ENCODE results near the gene GABRG3.

Gene GABRG3

GRCh38 chr15:27126449-27126848 lies 155.5 kb downstream of the GABRG3 start:
- no peak overlapping the region for H3K4me3 ChIP-seq (ENCODE audit: low read length)
- WGBS: 95% methylated on average over 7 of the region's 7 CpGs

DNA sequence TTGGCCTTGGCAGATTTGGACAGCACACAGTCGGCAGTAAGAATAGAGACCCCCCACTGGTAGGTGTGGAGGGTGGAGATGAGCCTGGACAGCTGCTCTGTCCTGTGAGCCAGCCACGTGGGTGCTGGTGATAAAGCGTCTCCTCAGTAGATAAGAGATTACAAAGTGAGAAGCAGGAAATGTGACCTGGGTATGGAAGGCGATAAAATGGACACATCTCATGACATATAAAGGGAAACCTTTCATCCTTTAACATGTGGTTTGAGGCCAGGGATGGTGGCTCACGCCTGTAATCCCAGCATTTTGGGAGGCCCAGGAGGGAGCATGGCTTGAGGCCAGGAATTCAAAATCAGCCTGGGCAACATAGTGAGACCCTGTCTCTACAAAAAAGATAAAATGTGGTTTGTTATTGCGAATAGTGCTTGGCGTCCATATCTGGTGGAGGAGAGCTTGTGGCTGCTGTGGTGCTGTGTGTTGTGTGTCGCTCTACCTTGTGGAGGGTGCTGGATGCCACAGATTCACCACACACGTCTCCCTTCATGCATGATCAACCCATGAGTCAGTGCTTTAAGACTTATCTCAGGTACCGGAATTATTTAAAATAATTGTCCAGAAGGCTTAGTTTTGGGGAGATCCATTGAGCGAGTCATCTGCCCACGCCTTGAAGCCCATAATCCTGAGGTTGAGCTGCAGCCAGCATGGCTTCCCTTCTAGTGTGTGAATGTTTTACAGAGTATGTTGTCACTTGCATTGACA lies 157.0 kb downstream of the GABRG3 start:
- Histone ChIP-seq H3K9me3 (ENCODE audit: insufficient read depth, low read depth, low read length) (no peaks in the 10 kb centered on the region), H3K4me1 (ENCODE audit: insufficient read depth, low read length) (no peaks in the 10 kb centered on the region), H3K4me3 (ENCODE audit: low read length) (no peak overlapping the region), H3K9ac (ENCODE audit: low read depth, low read length) (no peak overlapping the region), H3K27me3 (ENCODE audit: insufficient read depth, low read length) (no peaks in the 10 kb centered on the region), H3K36me3 (ENCODE audit: insufficient read depth, low read length) (no peaks in the 10 kb centered on the region), H3K27ac (ENCODE audit: low read depth, low read length) (no peak overlapping the region)
- 89% methylated on average over 12 of the region's 12 CpGs for WGBS

More at GRCh38 chr15:27126449-27126848, 155.5 kb downstream of the GABRG3 start:
- no peak overlapping the region for H3K27ac ChIP-seq (ENCODE audit: low read depth, low read length)
- H3K27me3 ChIP-seq (ENCODE audit: insufficient read depth, low read length): no peaks in the 10 kb centered on the region
- H3K36me3 ChIP-seq (ENCODE audit: insufficient read depth, low read length): no peaks in the 10 kb centered on the region
- no peak overlapping the region for H3K9ac ChIP-seq (ENCODE audit: low read depth, low read length)
- no peaks in the 10 kb centered on the region for H3K4me1 ChIP-seq (ENCODE audit: insufficient read depth, low read length)
- no peaks in the 10 kb centered on the region for H3K9me3 ChIP-seq (ENCODE audit: insufficient read depth, low read depth, low read length)

DNA sequence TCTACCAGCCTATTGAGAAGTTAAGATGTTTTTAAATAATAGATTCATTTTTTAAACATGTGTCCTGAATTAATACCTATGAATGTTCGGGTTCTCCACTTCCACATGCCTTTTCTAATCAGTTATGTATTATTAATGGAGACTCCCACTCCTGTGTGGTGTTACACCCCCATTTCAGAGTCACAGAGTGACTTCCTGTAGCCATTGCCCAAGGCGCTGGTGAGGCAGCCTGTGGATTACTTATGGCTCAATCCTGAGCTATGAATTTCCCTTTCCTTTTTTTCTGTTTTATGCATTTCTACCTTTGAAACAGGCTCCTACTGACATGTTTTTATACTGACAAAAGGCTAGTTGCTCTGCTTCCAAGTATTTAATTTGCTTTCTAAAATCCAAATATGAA lies 162.3 kb downstream of the GABRG3 start:
- Histone ChIP-seq H3K9me3 (ENCODE audit: insufficient read depth, low read depth, low read length) (no peaks in the 10 kb centered on the region), H3K9ac (ENCODE audit: low read depth, low read length) (no peak overlapping the region), H3K36me3 (ENCODE audit: insufficient read depth, low read length) (no peaks in the 10 kb centered on the region), H3K27ac (ENCODE audit: low read depth, low read length) (no peak overlapping the region), H3K27me3 (ENCODE audit: insufficient read depth, low read length) (no peaks in the 10 kb centered on the region), H3K4me3 (ENCODE audit: low read length) (no peak overlapping the region), H3K4me1 (ENCODE audit: insufficient read depth, low read length) (no peaks in the 10 kb centered on the region)
- 85% methylated on average over 1 of the region's 2 CpGs for WGBS

DNA sequence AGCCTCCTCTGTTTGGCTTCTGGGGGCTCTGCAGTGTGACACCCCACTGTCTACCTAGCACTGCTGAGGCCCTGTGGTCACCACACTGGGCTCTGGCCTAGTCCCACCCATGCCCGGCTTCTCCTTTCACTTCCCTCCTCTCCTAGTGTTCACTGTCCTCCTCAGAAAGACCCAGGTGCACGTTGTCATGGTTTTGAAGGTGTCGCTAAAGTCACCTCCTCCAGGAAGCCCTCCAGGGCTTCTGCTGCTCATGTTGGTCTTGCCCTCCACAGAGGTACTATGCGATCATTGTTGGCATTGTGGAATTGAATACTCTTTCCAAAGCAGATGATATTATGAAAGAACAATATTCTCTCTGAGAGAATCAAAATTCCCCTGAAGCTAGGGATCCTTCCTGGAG lies 163.5 kb downstream of the GABRG3 start:
- Histone ChIP-seq H3K27me3 (ENCODE audit: insufficient read depth, low read length) (no peaks in the 10 kb centered on the region), H3K9me3 (ENCODE audit: insufficient read depth, low read depth, low read length) (no peaks in the 10 kb centered on the region), H3K36me3 (ENCODE audit: insufficient read depth, low read length) (no peaks in the 10 kb centered on the region), H3K9ac (ENCODE audit: low read depth, low read length) (no peak overlapping the region), H3K27ac (ENCODE audit: low read depth, low read length) (no peak overlapping the region), H3K4me1 (ENCODE audit: insufficient read depth, low read length) (no peaks in the 10 kb centered on the region), H3K4me3 (ENCODE audit: low read length) (no peak overlapping the region)
- WGBS: 95% methylated on average over 3 of the region's 4 CpGs

- Histone ChIP-seq H3K4me3 (ENCODE audit: low read length) (no peak overlapping the region), H3K9ac (ENCODE audit: low read depth, low read length) (no peak overlapping the region), H3K4me1 (ENCODE audit: insufficient read depth, low read length) (no peaks in the 10 kb centered on the region), H3K27me3 (ENCODE audit: insufficient read depth, low read length) (no peaks in the 10 kb centered on the region), H3K9me3 (ENCODE audit: insufficient read depth, low read depth, low read length) (no peaks in the 10 kb centered on the region), H3K27ac (ENCODE audit: low read depth, low read length) (no peak overlapping the region), H3K36me3 (ENCODE audit: insufficient read depth, low read length) (no peaks in the 10 kb centered on the region)
- 100% methylated on average over 1 of the region's 1 CpG for WGBS
These were observed 164.2 kb downstream of the GABRG3 start for GRCh38 chr15:27135151-27135550.

- Histone ChIP-seq H3K27me3 (ENCODE audit: insufficient read depth, low read length) (no peaks in the 10 kb centered on the region), H3K4me1 (ENCODE audit: insufficient read depth, low read length) (no peaks in the 10 kb centered on the region), H3K9ac (ENCODE audit: low read depth, low read length) (no peak overlapping the region), H3K27ac (ENCODE audit: low read depth, low read length) (no peak overlapping the region), H3K36me3 (ENCODE audit: insufficient read depth, low read length) (no peaks in the 10 kb centered on the region), H3K4me3 (ENCODE audit: low read length) (no peak overlapping the region), H3K9me3 (ENCODE audit: insufficient read depth, low read depth, low read length) (no peaks in the 10 kb centered on the region)
- WGBS: 85% methylated on average over 5 of the region's 5 CpGs
These were observed 166.1 kb downstream of the GABRG3 start for GRCh38 chr15:27137127-27137526.

GRCh38 chr15:27165590-27165989 lies 194.6 kb downstream of the GABRG3 start:
- Histone ChIP-seq H3K27ac (ENCODE audit: low read depth, low read length) (no peak overlapping the region), H3K9ac (ENCODE audit: low read depth, low read length) (no peak overlapping the region), H3K4me1 (ENCODE audit: insufficient read depth, low read length) (no peaks in the 10 kb centered on the region), H3K9me3 (ENCODE audit: insufficient read depth, low read depth, low read length) (peaks cover 5% of the 10 kb centered on the region; the same call in 1 of the 2 replicates), H3K27me3 (ENCODE audit: insufficient read depth, low read length) (no peaks in the 10 kb centered on the region), H3K4me3 (ENCODE audit: low read length) (no peak overlapping the region), H3K36me3 (ENCODE audit: insufficient read depth, low read length) (no peaks in the 10 kb centered on the region)
- 96% methylated on average over 1 of the region's 1 CpG for WGBS

- Histone ChIP-seq H3K27me3 (ENCODE audit: insufficient read depth, low read length) (no peaks in the 10 kb centered on the region), H3K9me3 (ENCODE audit: insufficient read depth, low read depth, low read length) (no peaks in the 10 kb centered on the region), H3K4me1 (ENCODE audit: insufficient read depth, low read length) (no peaks in the 10 kb centered on the region), H3K9ac (ENCODE audit: low read depth, low read length) (no peak overlapping the region), H3K4me3 (ENCODE audit: low read length) (no peak overlapping the region), H3K36me3 (ENCODE audit: insufficient read depth, low read length) (no peaks in the 10 kb centered on the region), H3K27ac (ENCODE audit: low read depth, low read length) (no peak overlapping the region)
- 93% methylated on average over 3 of the region's 4 CpGs for WGBS
These were observed 195.9 kb downstream of the GABRG3 start for GRCh38 chr15:27166917-27167316.

GRCh38 chr15:27167738-27168137 lies 196.8 kb downstream of the GABRG3 start:
- Histone ChIP-seq H3K4me3 (ENCODE audit: low read length) (no peak overlapping the region), H3K4me1 (ENCODE audit: insufficient read depth, low read length) (no peaks in the 10 kb centered on the region), H3K9me3 (ENCODE audit: insufficient read depth, low read depth, low read length) (no peaks in the 10 kb centered on the region), H3K27ac (ENCODE audit: low read depth, low read length) (no peak overlapping the region), H3K9ac (ENCODE audit: low read depth, low read length) (no peak overlapping the region), H3K36me3 (ENCODE audit: insufficient read depth, low read length) (no peaks in the 10 kb centered on the region), H3K27me3 (ENCODE audit: insufficient read depth, low read length) (no peaks in the 10 kb centered on the region)
- WGBS: 91% methylated on average over 10 of the region's 10 CpGs

DNA sequence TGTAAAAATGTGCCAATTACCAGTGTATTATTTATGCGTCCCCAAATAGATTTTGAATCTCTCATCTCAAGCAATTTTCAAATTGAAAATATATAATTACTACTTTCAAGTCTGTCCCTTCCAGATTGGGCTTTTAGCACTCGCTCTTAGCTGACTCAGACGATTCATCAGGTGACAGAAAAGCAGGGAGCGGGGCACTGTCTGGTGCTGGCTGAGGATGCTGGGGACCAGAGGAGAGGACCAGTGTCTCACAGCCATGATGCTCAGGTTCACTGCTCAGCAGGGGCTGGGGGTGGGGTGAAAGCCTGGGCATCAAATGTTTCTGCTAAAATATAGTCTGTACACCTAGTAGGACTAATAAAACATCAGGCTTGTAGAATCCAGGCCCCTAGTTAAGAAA lies 199.9 kb downstream of the GABRG3 start:
- no peaks in the 10 kb centered on the region for H3K9me3 ChIP-seq (ENCODE audit: insufficient read depth, low read depth, low read length)
- no peaks in the 10 kb centered on the region for H3K36me3 ChIP-seq (ENCODE audit: insufficient read depth, low read length)
- H3K27ac ChIP-seq (ENCODE audit: low read depth, low read length): no peak overlapping the region
- H3K9ac ChIP-seq (ENCODE audit: low read depth, low read length): no peak overlapping the region
- peaks cover 12% of the 10 kb centered on the region; the same call in 1 of the 2 replicates for H3K4me1 ChIP-seq (ENCODE audit: insufficient read depth, low read length)
- H3K4me3 ChIP-seq (ENCODE audit: low read length): no peak overlapping the region
- 96% methylated on average over 4 of the region's 4 CpGs for WGBS
- no peaks in the 10 kb centered on the region for H3K27me3 ChIP-seq (ENCODE audit: insufficient read depth, low read length)

GRCh38 chr15:27172821-27173220 lies 201.8 kb downstream of the GABRG3 start:
- peaks cover 2% of the 10 kb centered on the region; the same call in 1 of the 2 replicates for H3K36me3 ChIP-seq (ENCODE audit: insufficient read depth, low read length)
- no peak overlapping the region for H3K27ac ChIP-seq (ENCODE audit: low read depth, low read length)
- peaks cover 17% of the 10 kb centered on the region for H3K9me3 ChIP-seq (ENCODE audit: insufficient read depth, low read depth, low read length)
- peaks cover 12% of the 10 kb centered on the region; the same call in 1 of the 2 replicates for H3K4me1 ChIP-seq (ENCODE audit: insufficient read depth, low read length)
- H3K4me3 ChIP-seq (ENCODE audit: low read length): no peak overlapping the region
- H3K27me3 ChIP-seq (ENCODE audit: insufficient read depth, low read length): no peaks in the 10 kb centered on the region
- H3K9ac ChIP-seq (ENCODE audit: low read depth, low read length): no peak overlapping the region
- 94% methylated on average over 5 of the region's 5 CpGs for WGBS

Data from HUES64 (cell line).